ENCODE results near the gene PREX1. TPM values are rescaled to one million over a fixed set of nuclear protein-coding genes. Genes with fewer than 3 reads are reported as not detected.
"Not testable (repeated sequence)": the region's sequence is repeated elsewhere in the genome, so short reads cannot be mapped to it uniquely, and the experiment has no call there.

The PREX1 gene, protein sequence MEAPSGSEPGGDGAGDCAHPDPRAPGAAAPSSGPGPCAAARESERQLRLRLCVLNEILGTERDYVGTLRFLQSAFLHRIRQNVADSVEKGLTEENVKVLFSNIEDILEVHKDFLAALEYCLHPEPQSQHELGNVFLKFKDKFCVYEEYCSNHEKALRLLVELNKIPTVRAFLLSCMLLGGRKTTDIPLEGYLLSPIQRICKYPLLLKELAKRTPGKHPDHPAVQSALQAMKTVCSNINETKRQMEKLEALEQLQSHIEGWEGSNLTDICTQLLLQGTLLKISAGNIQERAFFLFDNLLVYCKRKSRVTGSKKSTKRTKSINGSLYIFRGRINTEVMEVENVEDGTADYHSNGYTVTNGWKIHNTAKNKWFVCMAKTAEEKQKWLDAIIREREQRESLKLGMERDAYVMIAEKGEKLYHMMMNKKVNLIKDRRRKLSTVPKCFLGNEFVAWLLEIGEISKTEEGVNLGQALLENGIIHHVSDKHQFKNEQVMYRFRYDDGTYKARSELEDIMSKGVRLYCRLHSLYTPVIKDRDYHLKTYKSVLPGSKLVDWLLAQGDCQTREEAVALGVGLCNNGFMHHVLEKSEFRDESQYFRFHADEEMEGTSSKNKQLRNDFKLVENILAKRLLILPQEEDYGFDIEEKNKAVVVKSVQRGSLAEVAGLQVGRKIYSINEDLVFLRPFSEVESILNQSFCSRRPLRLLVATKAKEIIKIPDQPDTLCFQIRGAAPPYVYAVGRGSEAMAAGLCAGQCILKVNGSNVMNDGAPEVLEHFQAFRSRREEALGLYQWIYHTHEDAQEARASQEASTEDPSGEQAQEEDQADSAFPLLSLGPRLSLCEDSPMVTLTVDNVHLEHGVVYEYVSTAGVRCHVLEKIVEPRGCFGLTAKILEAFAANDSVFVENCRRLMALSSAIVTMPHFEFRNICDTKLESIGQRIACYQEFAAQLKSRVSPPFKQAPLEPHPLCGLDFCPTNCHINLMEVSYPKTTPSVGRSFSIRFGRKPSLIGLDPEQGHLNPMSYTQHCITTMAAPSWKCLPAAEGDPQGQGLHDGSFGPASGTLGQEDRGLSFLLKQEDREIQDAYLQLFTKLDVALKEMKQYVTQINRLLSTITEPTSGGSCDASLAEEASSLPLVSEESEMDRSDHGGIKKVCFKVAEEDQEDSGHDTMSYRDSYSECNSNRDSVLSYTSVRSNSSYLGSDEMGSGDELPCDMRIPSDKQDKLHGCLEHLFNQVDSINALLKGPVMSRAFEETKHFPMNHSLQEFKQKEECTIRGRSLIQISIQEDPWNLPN (N-terminal part only)
- 10 to 100 TPM in 1 of 2 donors, 1 to 10 TPM in 1; 7.4 to 37.9 TPM for total RNA-seq

DNA sequence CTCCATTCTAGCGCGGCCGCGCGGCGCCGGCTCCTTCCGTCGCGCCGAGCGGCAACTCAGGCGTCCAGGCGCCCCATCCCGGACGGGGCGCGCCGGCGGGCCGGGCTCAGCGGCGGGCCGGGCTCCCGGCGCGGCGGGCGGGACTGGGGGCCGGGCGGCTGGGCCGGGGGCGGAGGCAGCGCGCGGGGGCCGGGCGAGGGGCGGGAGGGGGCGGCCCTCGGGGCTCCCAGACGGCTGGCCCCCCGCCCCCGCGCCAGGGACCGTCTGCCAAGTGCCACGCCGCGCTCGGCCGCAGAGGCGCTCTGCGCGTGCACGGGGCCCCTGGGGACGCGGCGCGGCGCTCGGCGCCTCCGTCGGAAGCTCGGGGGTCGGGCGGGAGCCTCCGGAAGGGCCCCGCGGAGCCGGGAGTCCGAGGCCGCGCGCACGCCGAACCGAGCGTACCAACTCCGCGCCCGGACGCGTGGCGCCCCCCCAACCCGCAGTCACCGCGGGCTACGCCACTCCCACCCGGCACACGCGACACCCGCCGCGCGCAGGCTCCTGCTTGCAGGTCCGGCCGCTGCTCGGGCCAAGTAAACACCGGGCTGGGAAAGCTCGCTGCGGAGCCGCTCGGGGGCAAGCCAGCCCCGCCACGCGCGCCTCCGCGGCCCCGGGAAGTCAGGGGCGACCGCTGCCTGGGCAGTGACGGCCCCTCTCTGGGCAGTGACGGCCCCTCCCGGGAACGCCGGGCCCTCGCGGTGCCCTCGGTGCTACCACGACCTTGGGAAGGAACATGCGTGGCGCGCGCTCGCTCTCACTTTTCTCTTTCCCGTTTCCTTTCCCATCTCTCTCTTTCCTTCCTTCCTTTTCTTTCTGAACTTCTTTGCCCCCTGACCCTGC, at the start of gene PREX1:
PREX1 (minus strand) TSS at position 145 of the 879 bp plus-strand sequence; CDS start at position 6, 139 bp downstream.
- Histone ChIP-seq H3K4me3 (peak within 1 kb of the TSS; percentile 51 to 67), H3K4me1 (replicated peaks) (no peaks in the 10 kb centered on the region), H3K36me3 (no peaks in the 10 kb centered on the region), H3K9me3 (no peaks in the 10 kb centered on the region), H3K27ac (peak within 1 kb of the TSS; percentile 67 to 70), H3K27me3 (replicated peaks; ENCODE audit: insufficient read depth) (no peaks in the 10 kb centered on the region)
- 2% methylated on average over 51 of the region's 128 CpGs for WGBS
- intact Hi-C loops (cut with DNase I) = loop anchor here (5.0 kb wide), 1 partner anchor 171 kb away; no protein-coding TSS in a partner anchor
- DNase-seq (ENCODE audit: low spot score) = peak; percentile 66
- TF ChIP-seq, protein P1, sequence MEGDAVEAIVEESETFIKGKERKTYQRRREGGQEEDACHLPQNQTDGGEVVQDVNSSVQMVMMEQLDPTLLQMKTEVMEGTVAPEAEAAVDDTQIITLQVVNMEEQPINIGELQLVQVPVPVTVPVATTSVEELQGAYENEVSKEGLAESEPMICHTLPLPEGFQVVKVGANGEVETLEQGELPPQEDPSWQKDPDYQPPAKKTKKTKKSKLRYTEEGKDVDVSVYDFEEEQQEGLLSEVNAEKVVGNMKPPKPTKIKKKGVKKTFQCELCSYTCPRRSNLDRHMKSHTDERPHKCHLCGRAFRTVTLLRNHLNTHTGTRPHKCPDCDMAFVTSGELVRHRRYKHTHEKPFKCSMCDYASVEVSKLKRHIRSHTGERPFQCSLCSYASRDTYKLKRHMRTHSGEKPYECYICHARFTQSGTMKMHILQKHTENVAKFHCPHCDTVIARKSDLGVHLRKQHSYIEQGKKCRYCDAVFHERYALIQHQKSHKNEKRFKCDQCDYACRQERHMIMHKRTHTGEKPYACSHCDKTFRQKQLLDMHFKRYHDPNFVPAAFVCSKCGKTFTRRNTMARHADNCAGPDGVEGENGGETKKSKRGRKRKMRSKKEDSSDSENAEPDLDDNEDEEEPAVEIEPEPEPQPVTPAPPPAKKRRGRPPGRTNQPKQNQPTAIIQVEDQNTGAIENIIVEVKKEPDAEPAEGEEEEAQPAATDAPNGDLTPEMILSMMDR (IDR thresholded peaks at IDR 0.05) = peak in 2 of 4 experiments; percentile 44 to 61
- TF ChIP-seq POLR2A (IDR thresholded peaks at IDR 0.05) = peak; percentile 24
- peak; percentile 29 for TF ChIP-seq POLR2AphosphoS5 (IDR thresholded peaks at IDR 0.05)

DNA sequence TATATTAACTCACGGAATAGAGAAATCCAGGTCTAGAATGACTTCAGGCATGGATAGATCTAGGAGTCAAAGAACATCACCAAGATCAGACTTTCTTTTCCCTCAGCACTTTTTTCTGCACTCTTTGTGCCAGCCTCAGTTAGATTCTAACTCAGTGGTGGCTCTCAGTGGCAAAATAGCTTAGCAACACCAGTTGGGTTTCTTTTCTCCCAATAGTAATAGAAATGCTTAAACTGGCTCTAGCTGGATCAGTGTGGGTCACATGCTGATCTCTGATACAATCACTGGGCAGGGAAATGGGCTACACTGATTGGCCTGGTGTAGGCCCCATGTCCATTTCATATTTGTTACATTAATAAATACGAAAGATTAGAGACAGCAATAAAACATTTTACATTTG, 49.5 kb upstream of the PREX1 start:
- Histone ChIP-seq H3K36me3 (no peaks in the 10 kb centered on the region), H3K4me1 (replicated peaks) (no peaks in the 10 kb centered on the region), H3K27ac (no peak overlapping the region), H3K4me3 (no peak overlapping the region), H3K9me3 (no peaks in the 10 kb centered on the region), H3K27me3 (replicated peaks; ENCODE audit: insufficient read depth) (no peaks in the 10 kb centered on the region)
- TF ChIP-seq POLR2A (IDR thresholded peaks at IDR 0.05) (no peak), POLR2AphosphoS5 (IDR thresholded peaks at IDR 0.05) (peak; percentile 34)
- TF ChIP-seq, protein P1 (IDR thresholded peaks at IDR 0.05) = peak in 1 of 4 experiments; percentile 35
- WGBS = 19% methylated on average over 2 of the region's 2 CpGs
- peak; percentile 24 for DNase-seq (ENCODE audit: low spot score)
- intact Hi-C loops (cut with DNase I) = no loop called here

DNA sequence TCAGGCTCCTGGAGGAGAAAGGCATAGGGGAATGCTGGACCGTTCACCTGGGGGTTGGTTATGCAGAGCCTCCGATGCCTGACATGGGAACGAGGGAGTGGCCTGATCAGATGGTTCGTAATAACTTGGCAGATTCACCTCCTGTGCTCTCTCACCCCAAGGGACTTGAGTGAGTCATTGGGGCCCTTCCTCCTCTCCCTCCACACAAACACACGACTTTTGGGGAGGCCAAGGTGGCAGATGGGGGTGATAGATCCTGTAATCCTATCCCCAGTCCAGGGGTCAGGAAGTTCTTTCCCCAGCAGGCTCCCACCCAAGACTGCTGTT, 48.1 kb upstream of the PREX1 start:
- intact Hi-C loops (cut with DNase I) = no loop called here
- 34% methylated on average over 5 of the region's 5 CpGs for WGBS
- H3K9me3 ChIP-seq = no peaks in the 10 kb centered on the region
- no peak for DNase-seq (ENCODE audit: low spot score)
- no peak overlapping the region for H3K4me3 ChIP-seq
- no peak for TF ChIP-seq POLR2A (IDR thresholded peaks at IDR 0.05)
- no peak for TF ChIP-seq POLR2AphosphoS5 (IDR thresholded peaks at IDR 0.05)
- TF ChIP-seq, protein P1 (IDR thresholded peaks at IDR 0.05) = no peak
- no peak overlapping the region for H3K27ac ChIP-seq
- no peaks in the 10 kb centered on the region for H3K4me1 ChIP-seq (replicated peaks)
- no peaks in the 10 kb centered on the region for H3K27me3 ChIP-seq (replicated peaks; ENCODE audit: insufficient read depth)
- H3K36me3 ChIP-seq = no peaks in the 10 kb centered on the region

DNA sequence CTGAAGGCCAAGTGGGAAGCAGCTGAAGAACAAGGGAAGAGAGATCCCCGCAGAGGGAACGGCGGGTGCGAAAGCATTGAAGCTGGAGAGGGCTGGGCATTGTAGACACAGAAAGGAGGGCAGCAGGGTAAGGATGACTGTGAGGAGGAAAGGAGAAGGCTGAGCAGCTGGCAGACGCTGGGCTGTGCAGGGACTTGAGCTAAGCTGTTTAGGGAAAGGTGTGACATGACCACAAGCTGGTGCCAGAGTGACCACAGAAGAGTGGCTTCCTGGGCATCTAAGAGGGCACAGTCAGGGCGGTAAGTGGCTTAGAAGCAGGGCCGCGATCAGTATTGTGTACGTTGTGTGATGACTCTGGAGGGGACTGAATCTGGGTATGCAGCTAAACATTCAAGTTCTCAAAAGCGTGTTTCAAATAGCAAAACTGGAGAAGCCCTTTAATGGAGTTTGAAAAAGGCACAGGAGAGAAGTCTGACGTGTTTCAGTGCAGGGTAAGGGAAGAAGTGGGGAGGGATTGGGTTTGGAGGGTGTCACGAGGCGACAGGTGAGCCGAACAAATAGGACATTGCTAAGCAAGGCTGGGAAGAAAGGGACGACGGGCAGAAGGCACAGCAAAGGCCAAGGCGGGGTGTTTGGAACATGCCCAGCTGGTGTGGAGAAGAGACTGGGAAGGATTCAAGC, 47.6 kb upstream of the PREX1 start:
- no peaks in the 10 kb centered on the region for H3K9me3 ChIP-seq
- no peak overlapping the region for H3K27ac ChIP-seq
- intact Hi-C loops (cut with DNase I) = no loop called here
- H3K36me3 ChIP-seq = no peaks in the 10 kb centered on the region
- WGBS = 72% methylated on average over 17 of the region's 17 CpGs
- DNase-seq (ENCODE audit: low spot score) = no peak
- no peak overlapping the region for H3K4me3 ChIP-seq
- H3K4me1 ChIP-seq (replicated peaks) = no peaks in the 10 kb centered on the region
- TF ChIP-seq POLR2A (IDR thresholded peaks at IDR 0.05) (no peak), POLR2AphosphoS5 (IDR thresholded peaks at IDR 0.05) (no peak)
- TF ChIP-seq, protein P1 (IDR thresholded peaks at IDR 0.05) = no peak
- no peaks in the 10 kb centered on the region for H3K27me3 ChIP-seq (replicated peaks; ENCODE audit: insufficient read depth)

DNA sequence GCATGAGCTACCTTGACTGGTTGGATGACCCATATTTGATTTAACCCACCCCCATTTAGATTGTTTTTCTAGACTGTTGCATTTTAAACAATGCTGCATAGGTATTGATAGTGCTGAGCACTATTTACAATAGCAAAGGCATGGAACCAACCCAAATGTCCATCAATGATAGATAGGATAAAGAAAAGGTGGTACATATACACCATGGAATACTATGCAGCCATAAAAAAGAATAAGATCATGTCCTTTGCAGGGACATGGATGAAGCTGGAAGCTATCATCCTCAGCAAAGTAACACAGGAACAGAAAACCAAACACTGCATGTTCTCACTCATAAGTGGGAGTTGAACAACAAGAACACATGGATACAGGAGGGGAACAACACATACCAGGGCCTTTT, 41.6 kb upstream of the PREX1 start:
- H3K9me3 ChIP-seq; H3K27ac ChIP-seq; intact Hi-C loops (cut with DNase I); H3K4me1 ChIP-seq (replicated peaks); H3K4me3 ChIP-seq; H3K36me3 ChIP-seq; H3K27me3 ChIP-seq (replicated peaks; ENCODE audit: insufficient read depth); DNase-seq (ENCODE audit: low spot score): not testable (repeated sequence)

Measured in prostate gland (tissue), 2 donors.